ENCODE data around the gene RABGAP1. TPM values are rescaled to one million over a fixed set of nuclear protein-coding genes. Genes with fewer than 3 reads are reported as not detected.

Gene RABGAP1
- total RNA-seq, 2 donors from 2014 or later, result 84.7 to 91.7 TPM

- no peak for ATAC-seq (ENCODE audit: insufficient number of reproducible peaks, low FRiP score, low read depth)
- Histone ChIP-seq H3K27me3 (replicated peaks; ENCODE audit: insufficient read depth) (no peaks in the 10 kb centered on the region), H3K27ac (no peak overlapping the region), H3K9me3 (no peaks in the 10 kb centered on the region), H3K36me3 (peaks cover 14% of the 10 kb centered on the region), H3K4me1 (ENCODE audit: control insufficient read depth in 1 of 2, low read depth in 2 of 2) (peaks cover 0 to 24% of the 10 kb centered on the region in 2 donors), H3K4me3 (no peak overlapping the region)
- no peak for DNase-seq (ENCODE audit: low spot score)
- no peak for TF ChIP-seq CTCF (IDR thresholded peaks at IDR 0.05)
Observed at GRCh38 chr9:123112015-123112975, 171.5 kb downstream of the RABGAP1 start.

GRCh38 chr9:123113185-123113584 is 172.4 kb downstream of the RABGAP1 start:
- H3K36me3 ChIP-seq, result peaks cover 14% of the 10 kb centered on the region
- H3K27ac ChIP-seq, result no peak overlapping the region

GRCh38 chr9:123115146-123115913 is 174.5 kb downstream of the RABGAP1 start:
- no peak for DNase-seq (ENCODE audit: low spot score)
- H3K27ac ChIP-seq, result no peak overlapping the region
- no peaks in the 10 kb centered on the region for H3K9me3 ChIP-seq
- H3K4me3 ChIP-seq, result no peak overlapping the region
- TF ChIP-seq CTCF (IDR thresholded peaks at IDR 0.05), result no peak
- ATAC-seq (ENCODE audit: insufficient number of reproducible peaks, low FRiP score, low read depth), result no peak
- H3K27me3 ChIP-seq (replicated peaks; ENCODE audit: insufficient read depth), result no peaks in the 10 kb centered on the region
- H3K36me3 ChIP-seq, result no peaks in the 10 kb centered on the region
- peaks cover 9 to 54% of the 10 kb centered on the region in 2 donors for H3K4me1 ChIP-seq (ENCODE audit: control insufficient read depth in 1 of 2, low read depth in 2 of 2)

More at GRCh38 chr9:123113185-123113584, 172.4 kb downstream of the RABGAP1 start:
- Histone ChIP-seq H3K4me3 (no peak overlapping the region), H3K27me3 (replicated peaks; ENCODE audit: insufficient read depth) (no peaks in the 10 kb centered on the region), H3K9me3 (no peaks in the 10 kb centered on the region), H3K4me1 (ENCODE audit: control insufficient read depth in 1 of 2, low read depth in 2 of 2) (peaks cover 0 to 32% of the 10 kb centered on the region in 2 donors)
- ATAC-seq (ENCODE audit: insufficient number of reproducible peaks, low FRiP score, low read depth) (no peak), DNase-seq (ENCODE audit: low spot score) (no peak)
- no peak for TF ChIP-seq CTCF (IDR thresholded peaks at IDR 0.05)

GRCh38 chr9:123116036-123116435 is 175.2 kb downstream of the RABGAP1 start:
- Histone ChIP-seq H3K27ac (no peak overlapping the region), H3K4me3 (no peak overlapping the region), H3K9me3 (no peaks in the 10 kb centered on the region), H3K4me1 (ENCODE audit: control insufficient read depth in 1 of 2, low read depth in 2 of 2) (peaks cover 9 to 61% of the 10 kb centered on the region in 2 donors), H3K27me3 (replicated peaks; ENCODE audit: insufficient read depth) (no peaks in the 10 kb centered on the region), H3K36me3 (no peaks in the 10 kb centered on the region)
- DNase-seq (ENCODE audit: low spot score) (no peak), ATAC-seq (ENCODE audit: insufficient number of reproducible peaks, low FRiP score, low read depth) (no peak)
- no peak for TF ChIP-seq CTCF (IDR thresholded peaks at IDR 0.05)

GRCh38 chr9:123119566-123119965 is 178.7 kb downstream of the RABGAP1 start:
- H3K4me1 ChIP-seq (ENCODE audit: control insufficient read depth in 1 of 2, low read depth in 2 of 2), result peaks cover 9 to 52% of the 10 kb centered on the region in 2 donors
- ATAC-seq (ENCODE audit: insufficient number of reproducible peaks, low FRiP score, low read depth), result no peak
- no peak overlapping the region for H3K27ac ChIP-seq
- H3K4me3 ChIP-seq, result peak overlapping the region; percentile 18
- H3K9me3 ChIP-seq, result no peaks in the 10 kb centered on the region
- no peak for TF ChIP-seq CTCF (IDR thresholded peaks at IDR 0.05)
- H3K27me3 ChIP-seq (replicated peaks; ENCODE audit: insufficient read depth), result no peaks in the 10 kb centered on the region
- H3K36me3 ChIP-seq, result no peaks in the 10 kb centered on the region
- DNase-seq (ENCODE audit: low spot score), result no peak

Measured in thoracic aorta (tissue), 2 donors.